ENCODE results near the gene TULP4. TPM values are rescaled to one million over a fixed set of nuclear protein-coding genes. Genes with fewer than 3 reads are reported as not detected.
"Not testable (repeated sequence)": the region's sequence is repeated elsewhere in the genome, so short reads cannot be mapped to it uniquely, and the experiment has no call there.

The TULP4 gene
- total RNA-seq, 1 experiment from 2014 or later, result 82.0 TPM

- no peak overlapping the region for H3K4me3 ChIP-seq (ENCODE audit: low read depth, low read length, poor library complexity, severe bottlenecking)
- TF ChIP-seq CTCF (conservative IDR thresholded peaks at IDR 0.05; ENCODE audit: low read depth, low read length) (no peak), EZH2 (IDR thresholded peaks at IDR 0.05; ENCODE audit: borderline replicate concordance, low read depth, low read length, poor library complexity, severe bottlenecking) (no peak)
- DNase-seq (ENCODE audit: low spot score), result no peak
- H3K27me3 ChIP-seq (replicated peaks; ENCODE audit: insufficient read depth, low read depth, low read length, poor library complexity), result no peaks in the 10 kb centered on the region
- H3K27ac ChIP-seq (ENCODE audit: low read depth, low read length, poor library complexity, severe bottlenecking), result no peak overlapping the region
- ChIA-PET POLR2A (ENCODE audit: low non-redundant PET) (no interaction called here), CTCF (no interaction called here)
- intact Hi-C loops (cut with micrococcal nuclease; ENCODE audit: unreplicated experiment), result no loop called here
- H3K36me3 ChIP-seq (ENCODE audit: insufficient read depth, low read length, poor library complexity, severe bottlenecking), result no peaks in the 10 kb centered on the region
- BruUV-seq (replicated peaks), result no TSS peak
- H3K9me3 ChIP-seq (ENCODE audit: low read depth, low read length, poor library complexity, severe bottlenecking), result peaks cover 8% of the 10 kb centered on the region
- H3K4me1 ChIP-seq (ENCODE audit: insufficient read depth, low read length, poor library complexity, severe bottlenecking), result no peaks in the 10 kb centered on the region
Observed at GRCh38 chr6:158347335-158347734, 35.1 kb downstream of the TULP4 start.

GRCh38 chr6:158348737-158349504 lies 36.7 kb downstream of the TULP4 start:
- intact Hi-C loops (cut with micrococcal nuclease; ENCODE audit: unreplicated experiment); DNase-seq (ENCODE audit: low spot score); H3K4me3 ChIP-seq (ENCODE audit: low read depth, low read length, poor library complexity, severe bottlenecking); H3K27ac ChIP-seq (ENCODE audit: low read depth, low read length, poor library complexity, severe bottlenecking); CTCF ChIA-PET; H3K36me3 ChIP-seq (ENCODE audit: insufficient read depth, low read length, poor library complexity, severe bottlenecking); H3K4me1 ChIP-seq (ENCODE audit: insufficient read depth, low read length, poor library complexity, severe bottlenecking); BruUV-seq (replicated peaks); H3K27me3 ChIP-seq (replicated peaks; ENCODE audit: insufficient read depth, low read depth, low read length, poor library complexity); H3K9me3 ChIP-seq (ENCODE audit: low read depth, low read length, poor library complexity, severe bottlenecking); POLR2A ChIA-PET (ENCODE audit: low non-redundant PET): not testable (repeated sequence)

GRCh38 chr6:158349505-158350275 lies 37.4 kb downstream of the TULP4 start:
- H3K27me3 ChIP-seq (replicated peaks; ENCODE audit: insufficient read depth, low read depth, low read length, poor library complexity); DNase-seq (ENCODE audit: low spot score); CTCF ChIA-PET; H3K36me3 ChIP-seq (ENCODE audit: insufficient read depth, low read length, poor library complexity, severe bottlenecking); H3K4me1 ChIP-seq (ENCODE audit: insufficient read depth, low read length, poor library complexity, severe bottlenecking); H3K9me3 ChIP-seq (ENCODE audit: low read depth, low read length, poor library complexity, severe bottlenecking); H3K27ac ChIP-seq (ENCODE audit: low read depth, low read length, poor library complexity, severe bottlenecking); POLR2A ChIA-PET (ENCODE audit: low non-redundant PET); intact Hi-C loops (cut with micrococcal nuclease; ENCODE audit: unreplicated experiment); BruUV-seq (replicated peaks); H3K4me3 ChIP-seq (ENCODE audit: low read depth, low read length, poor library complexity, severe bottlenecking): not testable (repeated sequence)

- intact Hi-C loops (cut with micrococcal nuclease; ENCODE audit: unreplicated experiment); H3K36me3 ChIP-seq (ENCODE audit: insufficient read depth, low read length, poor library complexity, severe bottlenecking); H3K4me1 ChIP-seq (ENCODE audit: insufficient read depth, low read length, poor library complexity, severe bottlenecking); POLR2A ChIA-PET (ENCODE audit: low non-redundant PET); H3K27ac ChIP-seq (ENCODE audit: low read depth, low read length, poor library complexity, severe bottlenecking); H3K9me3 ChIP-seq (ENCODE audit: low read depth, low read length, poor library complexity, severe bottlenecking); H3K4me3 ChIP-seq (ENCODE audit: low read depth, low read length, poor library complexity, severe bottlenecking); BruUV-seq (replicated peaks); CTCF ChIA-PET; DNase-seq (ENCODE audit: low spot score); H3K27me3 ChIP-seq (replicated peaks; ENCODE audit: insufficient read depth, low read depth, low read length, poor library complexity): not testable (repeated sequence)
Observed at GRCh38 chr6:158350731-158351130, 38.5 kb downstream of the TULP4 start.

Measured in A673 (cell line).